ENCODE measurements around the gene KIF1B. TPM values are rescaled to one million over a fixed set of nuclear protein-coding genes. Genes with fewer than 3 reads are reported as not detected.

Gene KIF1B
- total and polyA plus RNA-seq, 10 of the 15 experiments (the other 5 are each of a cell fraction or from before 2014, with no cell fraction given): 2.1 to 16.5 (median 8.7) TPM

GRCh38 chr1:10179406-10180091, 30.8 kb upstream of the KIF1B start (continued):
- no peak for TF ChIP-seq ZBTB33 (IDR thresholded peaks at IDR 0.05)
- no peak for TF ChIP-seq ZNF217 (IDR thresholded peaks at IDR 0.05)
- TF ChIP-seq MAX (IDR thresholded peaks at IDR 0.05; ENCODE audit: low read depth, low read length): no peak
- no peak for TF ChIP-seq ZNF24 (IDR thresholded peaks at IDR 0.05)

GRCh38 chr1:10181154-10181553, 29.2 kb upstream of the KIF1B start:
- in situ Hi-C loops (cut with MboI): no loop called here

More at GRCh38 chr1:10181154-10181553, 29.2 kb upstream of the KIF1B start:
- intact Hi-C loops (cut with micrococcal nuclease; ENCODE audit: unreplicated experiment): no loop called here
- H3K9me3 ChIP-seq (replicated peaks; ENCODE audit: control insufficient read depth, insufficient read depth, low read length): no peaks in the 10 kb centered on the region
- ChIA-PET POLR2A (no interaction called here), RAD21 (ENCODE audit: unreplicated experiment) (no interaction called here), SMC1A (ENCODE audit: uncharacterized antibody, unreplicated experiment) (interaction anchor here (2.0 kb wide), 1 partner anchor 11 kb away, joined by 7 read pairs; no protein-coding TSS in a partner anchor), CTCF (no interaction called here)
- 98% methylated on average over 7 of the region's 7 CpGs for WGBS (ENCODE audit: insufficient coverage, insufficient replicate concordance, low lambda C conversion rate, missing lambda C conversion rate)
- H3K27ac ChIP-seq (ENCODE audit: control insufficient read depth, insufficient read depth): no peak overlapping the region
- FAIRE-seq (no peak), ATAC-seq (no peak), DNase-seq (ENCODE audit: low read depth, low spot score) (no peak)
- H4K20me1 ChIP-seq (ENCODE audit: control insufficient read depth, insufficient read depth): no peaks in the 10 kb centered on the region
- H3K4me3 ChIP-seq: no peak overlapping the region
- no peak overlapping the region for H3K9ac ChIP-seq (ENCODE audit: control insufficient read depth, insufficient read depth, low read length)
- H3K4me2 ChIP-seq (ENCODE audit: control insufficient read depth, insufficient read depth): no peak overlapping the region
- H3K36me3 ChIP-seq (ENCODE audit: control insufficient read depth in 2 of 2, insufficient read depth in 2 of 2, low read length in 1 of 2): peaks cover 4% of the 10 kb centered on the region in 2 experiments; a peak in 3 of 4 replicates
- no peak overlapping the region for H2AFZ ChIP-seq (ENCODE audit: control insufficient read depth, low read depth, low read length)
- no peaks in the 10 kb centered on the region for H3K4me1 ChIP-seq (ENCODE audit: control insufficient read depth, insufficient read depth, low read length)
- H3K27me3 ChIP-seq (replicated peaks in 1 of 2; ENCODE audit: control insufficient read depth in 2 of 2, insufficient read depth in 2 of 2, low read length in 1 of 2): no peaks in the 10 kb centered on the region
- no TSS peak for BruUV-seq (replicated peaks)
- H3K79me2 ChIP-seq (ENCODE audit: control insufficient read depth, insufficient read depth, low read length): no peaks in the 10 kb centered on the region
- no peak for TF ChIP-seq CTCF (IDR thresholded peaks at IDR 0.05 in 2 of 3, conservative IDR thresholded peaks at IDR 0.05 in 1 of 3; ENCODE audit: control insufficient read depth in 2 of 3, extremely low read depth in 1 of 3, insufficient read depth in 1 of 3, low read depth in 3 of 3, low read length in 3 of 3)
- no peak for TF ChIP-seq MYB (IDR thresholded peaks at IDR 0.05; ENCODE audit: borderline replicate concordance, low read depth, low read length)
- no peak for TF ChIP-seq NKRF (conservative IDR thresholded peaks at IDR 0.05)
- TF ChIP-seq MXI1 (IDR thresholded peaks at IDR 0.05; ENCODE audit: low read depth, low read length): no peak
- TF ChIP-seq PML (IDR thresholded peaks at IDR 0.05; ENCODE audit: low read length): no peak
- TF ChIP-seq NFXL1 (IDR thresholded peaks at IDR 0.05; ENCODE audit: borderline replicate concordance): no peak
- TF ChIP-seq ZBED1 (IDR thresholded peaks at IDR 0.05; ENCODE audit: borderline replicate concordance): no peak
- TF ChIP-seq BACH1 (IDR thresholded peaks at IDR 0.05; ENCODE audit: borderline replicate concordance): no peak
- TF ChIP-seq CHD1 (IDR thresholded peaks at IDR 0.05; ENCODE audit: low read depth, low read length): no peak
- no peak for TF ChIP-seq USF2 (IDR thresholded peaks at IDR 0.05; ENCODE audit: borderline replicate concordance, low read depth, low read length)
